HG02798 (cell line): ENCODE measurements around the gene PRKAR2A.
"Not testable (repeated sequence)": the region's sequence is repeated elsewhere in the genome, so short reads cannot be mapped to it uniquely, and the experiment has no call there.

Experiments used
- ATAC-seq: cut with Tn5 transposase; IDR thresholded peaks from one replicate; pipeline ENCODE4 v1.9.1; 2021; ENCODE audit warnings: mild to moderate bottlenecking; ENCODE audit not compliant: unreplicated experiment, poor library complexity

PRKAR2A gene

DNA sequence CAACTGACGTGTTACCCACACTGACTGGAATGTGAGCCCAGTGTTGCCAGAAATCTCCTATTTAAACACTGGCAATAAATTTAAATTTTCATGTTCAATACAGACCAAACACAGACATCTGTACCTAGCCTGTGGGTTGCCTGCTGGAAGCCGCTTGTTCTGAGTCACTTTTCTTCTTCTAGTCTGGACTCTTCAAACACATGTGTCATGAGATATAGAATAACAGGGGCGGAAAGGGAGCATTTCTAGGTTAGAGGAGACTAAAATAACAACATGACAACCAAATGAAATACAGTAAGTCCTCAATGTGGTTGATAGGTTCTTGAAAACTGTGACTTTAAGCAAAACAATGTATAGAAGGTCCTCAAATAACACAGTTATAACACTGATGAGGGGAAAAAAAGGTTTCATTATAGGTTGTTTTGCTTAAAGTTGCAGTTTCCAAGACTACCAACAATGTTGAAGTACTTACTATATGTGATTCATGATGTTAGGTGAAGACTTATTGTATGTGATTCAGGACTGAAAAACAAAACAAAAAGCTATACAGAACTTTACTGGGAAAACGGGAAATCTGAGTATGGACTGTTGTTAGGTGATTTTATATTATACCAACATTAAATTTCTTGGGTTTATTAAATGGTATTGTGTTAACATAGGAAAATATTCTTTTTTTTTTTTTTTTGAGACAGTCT, 63.1 kb downstream of the PRKAR2A start:
- no peak for ATAC-seq

DNA sequence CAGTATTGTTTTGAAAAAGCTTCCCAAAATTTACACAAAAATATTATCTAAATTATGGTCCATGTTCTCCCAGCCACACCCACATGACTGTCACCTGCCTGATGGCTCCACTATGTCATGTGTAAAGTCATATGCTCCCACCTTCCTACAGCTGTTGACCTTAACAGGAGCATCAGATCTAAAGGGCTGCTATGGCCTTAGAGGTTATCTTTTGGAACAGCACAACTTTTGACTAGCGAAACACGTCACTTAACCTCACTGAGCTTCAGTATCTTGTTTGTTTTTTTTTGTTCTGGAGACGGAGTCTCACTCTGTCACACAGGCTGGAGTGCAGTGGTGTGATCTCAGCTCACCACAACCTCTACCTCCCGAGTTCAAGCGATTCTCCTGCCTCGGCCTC, 64.4 kb downstream of the PRKAR2A start:
- no peak for ATAC-seq

DNA sequence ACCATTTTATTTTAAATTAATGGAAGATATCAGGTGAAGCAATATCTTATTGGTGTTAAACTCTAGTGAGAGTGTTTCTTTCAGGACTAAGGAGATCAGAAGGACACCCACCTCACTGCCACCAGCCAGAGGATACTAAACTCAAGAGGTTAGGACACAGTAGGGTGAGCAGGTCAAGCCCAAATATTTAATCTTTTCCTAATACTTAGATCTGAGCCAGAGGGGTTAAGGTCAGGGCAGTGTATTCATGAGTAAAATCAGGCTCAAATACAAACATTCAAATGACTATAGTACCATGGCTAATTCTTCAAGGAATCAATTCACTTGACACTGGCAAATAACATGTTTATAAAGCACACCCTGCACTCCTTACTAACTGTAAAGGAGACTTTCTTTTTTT, 65.6 kb downstream of the PRKAR2A start:
- ATAC-seq, result no peak

DNA sequence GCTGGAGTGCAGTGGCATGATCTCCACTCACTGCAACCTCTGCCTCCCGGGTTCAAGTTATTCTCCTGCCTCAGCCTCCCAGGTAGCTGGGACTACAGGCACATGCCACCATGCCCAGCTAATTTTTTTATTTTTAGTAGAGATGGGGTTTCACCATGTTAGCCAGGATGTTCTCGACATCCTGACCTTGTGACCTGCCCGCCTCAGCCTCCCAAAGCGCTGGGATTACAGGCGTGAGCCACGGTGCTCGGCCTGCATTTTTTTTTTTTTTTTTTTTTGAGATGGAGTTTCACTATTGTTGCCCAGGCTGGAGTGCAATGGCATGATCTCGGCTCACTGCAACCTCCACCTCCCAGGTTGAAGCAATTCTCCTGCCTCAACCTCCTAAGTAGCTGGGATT, 69.1 kb downstream of the PRKAR2A start:
- not testable (repeated sequence) for ATAC-seq

DNA sequence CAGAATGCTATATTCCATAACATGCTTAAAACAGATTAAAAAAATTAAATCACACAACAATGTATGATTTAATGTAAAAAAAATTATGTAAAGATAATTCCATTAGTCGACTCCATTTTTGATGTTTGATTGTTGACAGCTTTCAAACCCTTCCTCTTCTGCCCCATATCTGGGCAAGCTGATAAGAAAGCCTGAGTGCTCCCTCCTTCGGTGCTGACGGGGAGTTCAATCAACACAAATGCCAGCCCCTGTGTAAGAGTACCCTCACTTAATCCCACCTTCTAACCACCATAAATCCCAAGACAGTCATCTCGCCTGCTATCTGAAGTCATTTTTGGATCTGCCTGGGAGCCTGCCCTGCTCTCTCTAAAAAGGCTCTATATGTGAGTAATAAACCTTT, 70.8 kb downstream of the PRKAR2A start:
- no peak for ATAC-seq

DNA sequence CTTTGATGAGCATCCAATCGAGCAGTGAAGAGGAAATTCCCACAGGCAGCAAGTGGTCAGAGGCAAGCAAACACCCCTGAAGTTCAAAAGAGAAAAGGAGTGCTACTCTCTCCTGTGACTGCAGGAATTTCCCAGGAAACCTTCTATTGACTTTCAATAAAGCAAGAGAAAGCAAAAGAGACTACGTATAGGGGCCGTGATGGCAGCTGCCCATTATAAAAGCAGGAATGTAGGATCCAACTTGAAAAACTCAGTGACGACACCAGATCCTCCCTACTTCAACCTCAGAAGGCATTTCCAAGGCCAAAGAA, 77.5 kb downstream of the PRKAR2A start:
- ATAC-seq, result no peak

DNA sequence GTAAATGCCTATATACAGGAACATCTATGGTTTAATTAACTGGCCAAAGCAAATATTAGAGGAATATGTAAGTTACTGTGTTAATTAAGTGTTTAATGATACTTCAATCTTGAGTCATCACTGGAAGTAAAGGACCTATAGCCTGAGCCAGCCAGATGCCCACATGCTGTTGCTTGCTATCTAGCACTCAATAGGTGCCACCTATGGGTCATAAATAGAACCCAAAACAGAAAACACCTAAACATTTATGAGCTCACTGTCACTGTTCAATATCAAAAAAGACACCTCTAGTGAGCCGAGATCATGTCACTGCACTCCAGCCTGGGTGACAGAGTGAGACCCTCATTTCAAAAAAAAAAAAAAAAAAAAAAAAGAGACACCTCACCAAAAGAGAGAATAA, 82.3 kb downstream of the PRKAR2A start:
- no peak for ATAC-seq

DNA sequence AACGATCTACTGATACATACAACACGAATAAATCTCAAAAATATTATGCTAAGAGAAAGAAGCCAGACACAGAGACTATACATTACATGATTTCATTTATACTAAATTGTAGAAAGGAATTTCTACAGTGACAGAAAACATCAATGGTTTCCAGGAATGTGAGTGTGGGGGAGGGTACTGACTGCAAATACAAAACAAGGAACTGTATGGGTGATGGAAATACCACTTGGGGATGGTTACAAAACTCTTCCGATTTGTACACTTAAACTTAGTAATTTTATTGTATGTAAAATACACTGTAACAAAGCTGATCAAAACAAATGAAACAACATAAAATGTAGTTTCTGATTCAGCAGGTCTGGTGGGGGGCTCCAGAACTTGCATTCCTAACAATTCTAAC, 84.9 kb downstream of the PRKAR2A start:
- no peak for ATAC-seq

DNA sequence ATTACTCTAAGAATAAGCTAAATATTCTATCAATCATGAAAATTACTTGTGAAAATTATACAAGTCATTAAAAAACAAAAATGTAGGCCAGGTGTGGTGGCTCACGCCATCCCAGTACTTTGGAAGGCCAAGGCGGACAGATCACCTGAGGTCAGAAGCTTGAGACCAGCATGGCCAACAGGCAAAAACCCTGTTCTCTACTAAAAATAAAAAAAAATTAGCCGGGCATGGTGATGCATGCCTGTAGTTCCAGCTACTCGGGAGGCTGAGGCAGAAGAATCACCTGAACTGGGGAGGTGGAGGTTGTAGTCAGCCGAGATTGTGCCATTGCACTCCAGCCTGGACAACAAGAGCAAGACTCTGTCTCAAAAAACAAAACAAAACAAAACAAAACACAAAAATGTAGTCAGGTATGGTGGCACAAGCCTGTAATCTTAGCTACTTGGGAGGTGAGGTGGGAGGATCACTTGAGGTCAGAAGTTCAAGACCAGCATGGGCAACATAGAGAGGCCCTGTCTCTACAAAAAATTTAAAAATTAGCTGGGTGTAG, 87.6 kb downstream of the PRKAR2A start:
- ATAC-seq, result not testable (repeated sequence)

DNA sequence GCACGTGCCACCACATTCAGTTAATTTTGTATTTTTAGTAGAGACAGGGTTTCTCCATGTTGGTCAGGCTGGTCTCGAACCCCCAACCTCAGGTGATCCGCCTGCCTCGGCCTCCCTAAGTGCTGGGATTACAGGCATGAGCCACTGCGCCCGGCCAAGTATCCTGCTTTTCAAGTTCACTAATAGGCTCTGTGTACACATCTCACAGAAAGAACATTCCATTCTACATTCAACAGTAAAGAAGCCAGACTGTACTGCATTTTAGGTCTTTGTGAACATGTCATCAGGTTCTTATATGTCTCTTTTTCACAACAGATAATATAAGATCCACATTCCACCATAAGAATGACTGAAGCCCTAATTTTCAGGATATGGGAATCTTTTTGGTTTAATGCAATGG, 88.1 kb downstream of the PRKAR2A start:
- not testable (repeated sequence) for ATAC-seq

DNA sequence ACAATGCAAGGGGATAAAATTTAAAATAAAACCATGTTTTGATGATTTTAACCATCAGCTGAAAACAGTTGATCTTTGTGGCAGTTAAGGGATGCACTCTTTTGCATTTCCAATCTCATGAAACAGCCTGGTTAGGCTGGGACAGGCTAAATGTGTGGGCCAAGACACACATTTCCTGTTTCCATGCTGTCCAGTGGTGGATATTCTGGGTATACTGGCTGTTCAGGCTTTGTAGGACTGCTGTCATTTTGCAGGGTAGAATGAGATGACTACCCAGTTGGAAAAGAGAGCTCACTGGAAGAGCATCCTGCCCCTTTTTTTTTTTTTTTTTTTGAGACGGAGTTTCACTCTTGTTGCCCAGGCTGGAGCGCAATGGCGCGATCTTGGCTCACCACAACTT, 88.6 kb downstream of the PRKAR2A start:
- ATAC-seq, result no peak

DNA sequence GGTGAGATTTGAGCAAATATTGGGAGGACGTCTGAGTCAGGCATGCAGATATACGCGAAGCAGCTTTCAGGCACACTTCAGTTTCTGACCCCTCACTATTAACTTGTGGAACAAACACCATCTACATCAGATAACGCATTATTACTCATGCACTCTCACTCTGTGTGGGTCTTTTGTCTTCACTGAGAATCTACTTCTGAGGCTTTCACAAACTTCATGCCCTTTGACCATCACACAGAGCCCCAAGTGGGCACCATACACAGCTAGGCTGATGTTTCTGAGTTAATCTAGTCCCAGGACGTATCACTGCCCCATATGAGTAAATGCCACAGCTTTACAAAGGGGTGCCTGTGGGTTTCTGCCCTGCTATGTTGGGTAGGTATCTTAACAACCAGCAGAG, 91.0 kb downstream of the PRKAR2A start:
- no peak for ATAC-seq

DNA sequence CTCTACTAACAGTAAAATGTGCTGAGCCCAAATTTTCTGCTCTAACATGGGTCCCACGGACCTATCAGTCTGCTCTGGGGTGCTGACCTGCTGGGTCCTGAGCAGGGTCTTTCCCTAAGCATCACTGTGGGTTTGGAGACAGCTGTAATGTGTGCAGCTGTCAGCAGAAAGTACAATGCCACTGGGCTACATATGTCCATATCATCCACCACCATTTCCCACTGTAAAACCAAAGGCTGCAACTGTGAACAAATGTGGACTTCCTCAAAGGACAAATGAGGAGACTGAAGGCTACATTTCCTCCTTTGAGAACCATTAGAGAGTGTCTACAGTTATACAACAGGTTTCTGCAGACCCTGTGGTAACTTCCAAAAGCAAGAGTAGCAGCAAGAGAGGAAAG, 96.8 kb downstream of the PRKAR2A start:
- no peak for ATAC-seq

DNA sequence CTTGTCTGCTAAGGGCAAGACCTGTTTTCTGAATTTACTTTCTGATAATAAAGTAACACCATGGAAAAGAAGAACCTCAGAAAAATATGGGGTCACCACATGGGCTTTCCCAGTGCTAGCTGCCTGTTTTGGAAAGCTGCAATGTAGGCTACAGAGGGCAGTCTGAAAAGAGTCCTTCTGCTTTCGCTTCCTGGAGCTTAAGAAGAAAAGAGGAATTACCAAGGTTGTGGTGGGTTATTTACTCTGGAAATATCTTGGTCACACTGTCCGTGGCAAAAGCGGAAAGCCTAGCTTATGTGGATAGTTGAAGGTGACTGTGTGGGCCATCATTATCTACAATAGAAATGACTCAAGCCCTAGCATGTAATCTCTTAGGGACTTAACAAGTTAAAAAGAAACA, 98.9 kb downstream of the PRKAR2A start:
- no peak for ATAC-seq

DNA sequence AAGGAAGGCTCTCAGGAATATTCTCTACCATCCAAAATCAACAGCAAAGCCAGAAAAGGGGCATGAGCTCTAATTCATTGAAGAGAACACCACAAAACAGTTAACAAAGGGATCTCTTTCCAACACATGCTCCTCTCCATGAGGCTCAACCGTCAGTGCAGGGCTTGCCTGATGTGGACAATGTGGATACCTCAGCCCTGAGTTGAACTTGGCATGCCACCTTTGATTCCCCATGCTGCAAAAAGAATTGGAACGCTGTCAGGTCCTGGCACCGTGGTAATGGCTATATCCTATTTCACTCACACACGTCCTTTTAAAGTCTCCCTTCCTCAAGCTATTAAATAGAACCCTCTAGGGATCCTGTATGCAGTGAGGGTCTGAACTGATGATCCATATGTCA, 100.0 kb downstream of the PRKAR2A start:
- ATAC-seq, result no peak

DNA sequence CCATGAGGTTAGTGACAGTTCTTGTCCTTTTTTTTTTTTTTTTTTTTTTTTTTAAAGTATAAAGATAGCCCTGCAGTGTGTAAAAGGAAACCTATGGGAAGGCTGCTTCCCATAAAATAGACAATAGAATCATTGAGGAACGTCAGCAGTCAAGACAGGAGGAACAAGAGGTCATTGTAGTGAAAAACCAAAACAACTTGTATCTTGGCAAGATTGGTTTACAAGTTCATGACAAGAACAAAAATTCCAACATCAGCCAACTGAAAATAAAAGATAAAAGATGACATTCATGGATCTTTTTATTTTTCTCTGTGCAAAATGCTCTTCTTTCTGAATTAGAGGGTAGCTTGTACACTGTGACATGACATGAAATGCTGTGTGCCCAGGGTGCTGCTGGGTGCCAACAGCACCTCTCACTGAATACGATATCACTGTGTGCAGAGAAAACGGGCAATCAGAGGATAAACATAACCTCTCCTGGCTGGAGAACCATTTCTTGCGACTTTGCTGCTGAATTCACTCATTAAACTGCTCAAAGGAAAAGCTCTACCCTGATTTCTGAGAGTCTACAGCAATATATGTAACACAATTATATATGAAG, 100.6 kb downstream of the PRKAR2A start:
- no peak for ATAC-seq

DNA sequence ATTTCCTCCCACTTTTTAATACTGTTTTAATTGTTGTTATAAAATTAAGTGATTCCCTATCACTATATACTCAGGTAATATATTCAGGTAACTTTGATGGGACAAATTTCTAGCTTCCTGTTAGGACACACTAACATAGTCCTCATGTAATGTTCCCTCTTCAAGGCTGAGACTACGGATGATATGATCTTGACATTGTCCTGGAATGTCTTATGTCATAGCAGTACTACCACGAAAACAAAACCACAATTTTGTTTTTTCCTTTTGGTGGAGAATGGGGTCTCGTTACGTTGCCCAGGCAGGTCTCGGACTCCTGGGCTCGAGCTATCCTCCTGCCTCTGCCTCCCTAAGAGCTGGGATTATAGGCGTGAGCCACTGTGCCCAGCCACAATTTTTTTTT, 103.9 kb downstream of the PRKAR2A start:
- no peak for ATAC-seq

DNA sequence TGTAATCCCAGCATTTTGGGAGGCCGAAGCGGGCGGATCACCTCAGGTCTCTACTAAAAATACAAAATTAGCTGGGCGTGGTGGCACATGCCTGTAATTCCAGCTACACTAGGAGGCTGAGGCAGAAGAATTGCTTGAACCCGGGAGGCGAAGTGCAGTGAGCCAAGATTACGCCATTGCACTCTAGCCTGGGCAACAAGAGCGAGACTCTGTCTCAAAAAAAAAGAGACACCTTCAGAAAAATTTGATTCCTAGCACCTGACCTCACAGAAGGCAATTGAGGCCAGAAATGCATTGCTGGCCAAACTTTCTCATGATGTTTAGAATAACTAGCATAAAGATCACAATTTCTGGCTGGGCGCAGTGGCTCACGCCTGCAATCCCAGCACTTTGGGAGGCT, 106.4 kb downstream of the PRKAR2A start:
- not testable (repeated sequence) for ATAC-seq

DNA sequence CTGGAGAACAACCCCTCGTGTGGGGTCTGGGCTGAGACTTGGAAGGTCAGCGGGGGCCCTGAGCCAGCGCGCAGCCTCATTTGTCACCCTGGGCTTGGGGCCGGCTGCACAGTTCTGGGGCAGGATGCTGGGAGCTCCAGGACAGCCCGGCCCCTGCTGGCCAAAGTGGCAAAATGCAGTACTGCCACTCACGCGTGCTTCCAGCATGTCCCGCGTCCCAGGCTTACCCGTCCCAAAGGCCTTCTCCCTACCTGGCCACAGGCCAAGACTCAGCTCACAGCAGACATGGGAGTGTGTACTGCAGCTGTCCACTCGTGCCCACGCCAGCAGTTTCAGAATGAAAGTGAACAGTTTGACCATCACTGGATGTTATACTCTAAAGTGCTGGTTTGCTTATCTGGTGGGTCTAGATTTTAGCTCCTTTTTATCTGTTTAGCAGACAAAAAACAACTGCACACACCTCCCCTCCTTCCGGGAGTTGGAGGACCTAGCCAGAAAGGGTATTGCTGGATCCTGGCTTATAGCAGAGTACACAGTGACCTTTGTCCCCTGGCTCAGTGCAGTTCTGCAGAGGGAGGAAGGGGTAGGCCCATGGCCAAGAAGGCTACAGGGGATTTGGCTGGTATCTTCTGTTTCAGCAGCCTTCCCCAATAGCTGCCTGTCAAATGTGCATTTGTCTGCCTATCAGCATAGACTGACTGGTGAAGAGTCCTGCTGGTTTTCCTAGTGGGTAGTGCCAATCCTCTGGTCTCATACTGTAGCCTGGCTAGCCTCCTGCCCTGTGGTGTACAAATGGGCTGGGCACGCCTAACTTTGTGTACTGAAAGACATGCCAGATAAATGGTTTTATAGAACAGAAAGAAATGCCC, 107.5 kb downstream of the PRKAR2A start:
- peak; percentile 80 for ATAC-seq

DNA sequence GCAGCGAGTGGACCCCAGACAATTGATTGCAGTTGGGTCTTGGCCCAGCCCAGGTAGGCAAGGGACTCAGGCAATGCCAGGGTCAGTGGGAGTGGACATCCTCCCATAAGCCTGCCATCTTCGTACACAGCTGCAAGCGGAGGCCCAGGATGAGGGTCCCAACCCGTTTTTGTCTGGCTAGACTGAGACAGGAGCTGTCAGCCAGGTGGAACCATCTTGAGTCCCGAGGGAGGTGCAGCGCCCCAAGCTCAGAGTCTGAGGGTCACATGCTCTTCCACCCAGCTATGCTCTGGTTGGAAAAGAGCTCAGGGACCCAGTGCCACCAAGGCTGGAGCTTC, 108.1 kb downstream of the PRKAR2A start:
- peak; percentile 19 for ATAC-seq

DNA sequence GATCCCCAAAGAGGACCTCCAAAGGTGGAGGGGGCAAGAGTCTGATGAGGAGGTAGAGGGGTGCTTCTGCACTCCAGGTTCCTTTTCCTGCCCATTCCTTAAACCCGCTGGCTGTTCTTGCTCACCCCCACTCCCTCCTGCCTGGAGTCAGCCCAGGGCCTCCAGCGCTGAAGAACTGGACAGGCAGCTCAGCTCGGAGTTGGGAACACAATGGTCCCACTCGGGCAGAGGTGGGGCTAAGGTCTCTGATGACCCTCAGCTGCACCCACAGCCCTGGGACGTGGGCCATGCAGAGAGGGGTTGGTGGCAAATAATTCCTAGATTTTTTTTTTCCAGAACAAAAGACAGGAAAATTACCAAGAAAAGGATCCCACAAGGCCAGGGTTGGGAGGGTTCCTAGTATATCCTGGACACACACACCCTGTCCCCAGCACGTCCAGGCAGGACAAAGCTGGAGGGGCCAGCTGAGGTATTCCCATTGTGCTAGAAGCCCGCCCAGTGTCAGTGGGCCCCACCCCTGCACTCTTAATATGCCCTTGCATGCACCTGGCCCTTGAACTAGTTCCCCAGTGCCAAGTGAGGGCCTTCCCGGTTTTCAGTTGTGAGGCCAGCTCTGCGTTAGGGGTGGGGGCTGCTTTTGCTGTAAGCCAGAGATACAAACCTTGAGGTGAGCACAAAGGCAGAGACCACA, 108.6 kb downstream of the PRKAR2A start:
- ATAC-seq, result no peak
